GM23338 (cell line): Measurements from ENCODE around the gene PRDM2. TPM values are rescaled to one million over a fixed set of nuclear protein-coding genes. Genes with fewer than 3 reads are reported as not detected.

ENCODE experiments used
- ATAC-seq: fragments of 200-7000 bp; cut with Tn5 transposase; 3 replicates; pipeline ENCODE4 v1.9.1; 2020
- DNase-seq: peaks from one replicate; pipeline ENCODE4 v3.0.0-alpha.2; 2015; ENCODE audit warnings: low spot score
- H2AFZ ChIP-seq: fragments of 200-600 bp; sonication (generic); 2 replicates; pipeline ENCODE4 v1.8.0; 2016; ENCODE audit warnings: antibody characterized with exemption, mild to moderate bottlenecking, moderate library complexity
- H3F3A ChIP-seq: fragments of 200-600 bp; sonication (generic); replicated peaks from 2 replicates; pipeline ENCODE4 v1.8.0; 2017; ENCODE audit warnings: antibody characterized with exemption, mixed run types, low read depth
- H3K27ac ChIP-seq: fragments of 200-600 bp; sonication (generic); 2 replicates; pipeline ENCODE4 v1.6.1; 2016; ENCODE audit warnings: low read depth
- H3K27me3 ChIP-seq: fragments of 200-600 bp; sonication (generic); 2 replicates; pipeline ENCODE4 v1.8.0; 2016; ENCODE audit warnings: mild to moderate bottlenecking, mixed run types, moderate library complexity; ENCODE audit not compliant: insufficient read depth
- H3K36me3 ChIP-seq: fragments of 200-600 bp; sonication (generic); 2 replicates; pipeline ENCODE4 v1.8.0; 2016; ENCODE audit warnings: mild to moderate bottlenecking; ENCODE audit not compliant: insufficient read depth
- H3K4me1 ChIP-seq: fragments of 200-600 bp; sonication (generic); 2 replicates; pipeline ENCODE4 v1.8.0; 2016; ENCODE audit warnings: mild to moderate bottlenecking, moderate library complexity; ENCODE audit not compliant: insufficient read depth
- H3K4me2 ChIP-seq: fragments of 200-600 bp; sonication (generic); 2 replicates; pipeline ENCODE4 v1.7.1; 2017; ENCODE audit warnings: mixed run types
- H3K4me3 ChIP-seq: fragments of 200-600 bp; sonication (generic); 2 replicates; pipeline ENCODE4 v1.6.1; 2016; ENCODE audit warnings: mixed run types
- H3K79me2 ChIP-seq: fragments of 200-600 bp; sonication (generic); replicated peaks from 2 replicates; pipeline ENCODE4 v1.8.0; 2017; ENCODE audit warnings: mild to moderate bottlenecking; ENCODE audit not compliant: insufficient read depth
- H3K9me2 ChIP-seq: fragments of 200-600 bp; sonication (generic); 2 replicates; pipeline ENCODE4 v1.8.0; 2017; ENCODE audit not compliant: insufficient read depth
- H4K20me1 ChIP-seq: fragments of 200-600 bp; sonication (generic); replicated peaks from 2 replicates; pipeline ENCODE4 v1.8.0; 2017; ENCODE audit warnings: mild to moderate bottlenecking; ENCODE audit not compliant: insufficient read depth
- H3K27ac Mint-ChIP-seq: 2 replicates; pipeline ENCODE4 v1.8.0; 2020; ENCODE audit warnings: inconsistent platforms, mild to moderate bottlenecking, moderate library complexity, mixed read lengths
- H3K27me3 Mint-ChIP-seq: 3 replicates; pipeline ENCODE4 v1.8.0; 2022; ENCODE audit warnings: low read depth, mild to moderate bottlenecking, moderate library complexity, mixed read lengths, inconsistent platforms; ENCODE audit not compliant: insufficient read depth, poor library complexity
- H3K36me3 Mint-ChIP-seq: 3 replicates; pipeline ENCODE4 v1.8.0; 2021; ENCODE audit warnings: low read depth, mild to moderate bottlenecking, inconsistent platforms, moderate library complexity, mixed read lengths
- H3K4me1 Mint-ChIP-seq: 3 replicates; pipeline ENCODE4 v1.8.0; 2020; ENCODE audit warnings: mild to moderate bottlenecking, inconsistent platforms, mixed read lengths
- H3K4me3 Mint-ChIP-seq: 3 replicates; pipeline ENCODE4 v1.8.0; 2021; ENCODE audit warnings: moderate library complexity, mild to moderate bottlenecking, inconsistent platforms, mixed read lengths
- H3K9me3 Mint-ChIP-seq: 3 replicates; pipeline ENCODE4 v1.8.0; 2020; ENCODE audit warnings: moderate library complexity, mild to moderate bottlenecking, inconsistent platforms, mixed read lengths
- CREB1 ChIP-seq: fragments of 250-450 bp; sonication (Bioruptor Pico); IDR thresholded peaks from 2 replicates; pipeline ENCODE4 v1.5.0; 2020; ENCODE audit warnings: low read depth, mild to moderate bottlenecking, moderate library complexity
- ETS1 ChIP-seq: IDR thresholded peaks from 2 replicates; pipeline ENCODE4 v1.6.1; 2016; ENCODE audit warnings: antibody characterized with exemption
- EZH2 ChIP-seq: fragments of 200-600 bp; sonication (generic); IDR thresholded peaks from one replicate; pipeline ENCODE4 v1.8.0; 2017; ENCODE audit warnings: antibody characterized with exemption, mild to moderate bottlenecking, low read depth; ENCODE audit not compliant: unreplicated experiment
- EZH2phosphoT487 ChIP-seq: fragments of 200-600 bp; sonication (generic); IDR thresholded peaks from one replicate; pipeline ENCODE4 v1.8.1; 2018; ENCODE audit warnings: antibody characterized with exemption; ENCODE audit not compliant: unreplicated experiment
- JUNB ChIP-seq: IDR thresholded peaks from one replicate; pipeline ENCODE4 v1.6.1; 2016; ENCODE audit warnings: antibody characterized with exemption; ENCODE audit not compliant: unreplicated experiment
- NANOG ChIP-seq: IDR thresholded peaks from 2 replicates; pipeline ENCODE4 v1.6.1; 2016; ENCODE audit warnings: antibody characterized with exemption, borderline replicate concordance
- POLR2AphosphoS5 ChIP-seq: IDR thresholded peaks from 2 replicates; pipeline ENCODE4 v1.6.1; 2016; ENCODE audit warnings: antibody characterized with exemption, low read depth
- STAT1 ChIP-seq: IDR thresholded peaks from one replicate; pipeline ENCODE4 v1.6.1; 2016; ENCODE audit warnings: antibody characterized with exemption; ENCODE audit not compliant: unreplicated experiment
- ZNF114 ChIP-seq: fragments of 250-450 bp; sonication (Bioruptor Pico); IDR thresholded peaks from 2 replicates; pipeline ENCODE4 v1.5.0; 2020; ENCODE audit warnings: mild to moderate bottlenecking, moderate library complexity
- ZNF331 ChIP-seq: fragments of 250-450 bp; sonication (Bioruptor Pico); IDR thresholded peaks from 2 replicates; pipeline ENCODE4 v1.5.0; 2020; ENCODE audit warnings: low read depth, mild to moderate bottlenecking, moderate library complexity
- polyA plus RNA-seq: library from polyadenylated mRNA; unstranded; fragments of >200 nt; fragmentation: Nextera tagmentation; extraction: Ambion mirVana; gene quantifications from 2 replicates; pipeline ENCODE4 v1.2.1, GENCODE V29; 2016
- total RNA-seq: library from RNA; depleted of rRNA; stranded (reverse); fragments of >200 nt; shearing (Covaris generic); gene quantifications from 2 replicates; pipeline ENCODE4 v1.2.3, GENCODE V29; 2014
- TF ChIP-seq, protein P1 (sequence below): IDR thresholded peaks from one replicate; pipeline ENCODE4 v1.6.1; 2018; ENCODE audit warnings: antibody characterized with exemption; ENCODE audit not compliant: unreplicated experiment
- TF ChIP-seq, protein P2 (sequence below): fragments of 250-450 bp; sonication (Bioruptor Pico); IDR thresholded peaks from 2 replicates; pipeline ENCODE4 v1.5.0; 2020; ENCODE audit warnings: mild to moderate bottlenecking, moderate library complexity
- TF ChIP-seq, protein P3 (sequence below), 2 experiments: fragments of 200-600 bp in 1 of 2; sonication (generic) in 1 of 2; conservative IDR thresholded peaks; 2 replicates each; pipeline versions ENCODE4 v1.5.1 to v1.6.1; 2016 to 2017; ENCODE audit warnings: antibody characterized with exemption in 2 of 2, low read depth in 2 of 2, mild to moderate bottlenecking in 2 of 2, moderate library complexity in 1 of 2

The PRDM2 gene
- total and polyA plus RNA-seq, 2 experiments from 2014 or later: 11.6 to 28.3 TPM

DNA sequence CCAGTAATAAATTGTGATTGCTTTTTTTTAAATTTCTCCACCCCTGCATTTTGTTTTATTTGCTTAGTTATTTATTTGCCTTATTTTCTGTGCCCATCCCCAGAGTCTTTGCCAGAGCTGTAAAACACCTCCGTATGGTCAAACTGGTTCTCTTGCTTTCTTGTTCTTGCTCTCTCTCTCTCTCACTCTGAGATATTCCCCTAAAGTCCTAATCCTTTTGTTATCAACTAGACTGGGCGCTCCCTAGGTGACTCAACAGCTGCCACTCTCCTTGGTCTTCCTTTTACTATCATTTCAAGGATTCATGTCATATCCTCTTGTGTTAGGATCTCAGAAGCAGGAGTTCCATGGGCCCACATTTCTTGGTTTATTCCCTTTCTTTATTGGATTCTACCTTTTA lies 160.0 kb downstream of the PRDM2 start:
- DNase-seq: no peak

More for the DNA sequence above, 160.0 kb downstream of the PRDM2 start:
- H2AFZ ChIP-seq: no peak overlapping the region
- no peaks in the 10 kb centered on the region for H4K20me1 ChIP-seq
- peaks cover 10% of the 10 kb centered on the region for H3K36me3 Mint-ChIP-seq
- H3K27me3 ChIP-seq: no peaks in the 10 kb centered on the region
- H3K36me3 ChIP-seq: no peaks in the 10 kb centered on the region; the same call in 1 of the 2 replicates
- peaks cover 33% of the 10 kb centered on the region for H3K9me3 Mint-ChIP-seq
- H3K4me1 ChIP-seq: no peaks in the 10 kb centered on the region
- no peaks in the 10 kb centered on the region for H3F3A ChIP-seq
- no peak overlapping the region for H3K4me3 Mint-ChIP-seq
- no peak for ATAC-seq
- TF ChIP-seq EZH2phosphoT487 (no peak), NANOG (no peak), EZH2 (no peak), POLR2AphosphoS5 (no peak), ETS1 (no peak), STAT1 (no peak), JUNB (no peak), ZNF114 (CRISPR knock-in tag) (no peak), CREB1 (CRISPR knock-in tag) (no peak), ZNF331 (CRISPR knock-in tag) (no peak)
- TF ChIP-seq, protein P1, sequence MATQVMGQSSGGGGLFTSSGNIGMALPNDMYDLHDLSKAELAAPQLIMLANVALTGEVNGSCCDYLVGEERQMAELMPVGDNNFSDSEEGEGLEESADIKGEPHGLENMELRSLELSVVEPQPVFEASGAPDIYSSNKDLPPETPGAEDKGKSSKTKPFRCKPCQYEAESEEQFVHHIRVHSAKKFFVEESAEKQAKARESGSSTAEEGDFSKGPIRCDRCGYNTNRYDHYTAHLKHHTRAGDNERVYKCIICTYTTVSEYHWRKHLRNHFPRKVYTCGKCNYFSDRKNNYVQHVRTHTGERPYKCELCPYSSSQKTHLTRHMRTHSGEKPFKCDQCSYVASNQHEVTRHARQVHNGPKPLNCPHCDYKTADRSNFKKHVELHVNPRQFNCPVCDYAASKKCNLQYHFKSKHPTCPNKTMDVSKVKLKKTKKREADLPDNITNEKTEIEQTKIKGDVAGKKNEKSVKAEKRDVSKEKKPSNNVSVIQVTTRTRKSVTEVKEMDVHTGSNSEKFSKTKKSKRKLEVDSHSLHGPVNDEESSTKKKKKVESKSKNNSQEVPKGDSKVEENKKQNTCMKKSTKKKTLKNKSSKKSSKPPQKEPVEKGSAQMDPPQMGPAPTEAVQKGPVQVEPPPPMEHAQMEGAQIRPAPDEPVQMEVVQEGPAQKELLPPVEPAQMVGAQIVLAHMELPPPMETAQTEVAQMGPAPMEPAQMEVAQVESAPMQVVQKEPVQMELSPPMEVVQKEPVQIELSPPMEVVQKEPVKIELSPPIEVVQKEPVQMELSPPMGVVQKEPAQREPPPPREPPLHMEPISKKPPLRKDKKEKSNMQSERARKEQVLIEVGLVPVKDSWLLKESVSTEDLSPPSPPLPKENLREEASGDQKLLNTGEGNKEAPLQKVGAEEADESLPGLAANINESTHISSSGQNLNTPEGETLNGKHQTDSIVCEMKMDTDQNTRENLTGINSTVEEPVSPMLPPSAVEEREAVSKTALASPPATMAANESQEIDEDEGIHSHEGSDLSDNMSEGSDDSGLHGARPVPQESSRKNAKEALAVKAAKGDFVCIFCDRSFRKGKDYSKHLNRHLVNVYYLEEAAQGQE: no peak
- TF ChIP-seq, protein P2, sequence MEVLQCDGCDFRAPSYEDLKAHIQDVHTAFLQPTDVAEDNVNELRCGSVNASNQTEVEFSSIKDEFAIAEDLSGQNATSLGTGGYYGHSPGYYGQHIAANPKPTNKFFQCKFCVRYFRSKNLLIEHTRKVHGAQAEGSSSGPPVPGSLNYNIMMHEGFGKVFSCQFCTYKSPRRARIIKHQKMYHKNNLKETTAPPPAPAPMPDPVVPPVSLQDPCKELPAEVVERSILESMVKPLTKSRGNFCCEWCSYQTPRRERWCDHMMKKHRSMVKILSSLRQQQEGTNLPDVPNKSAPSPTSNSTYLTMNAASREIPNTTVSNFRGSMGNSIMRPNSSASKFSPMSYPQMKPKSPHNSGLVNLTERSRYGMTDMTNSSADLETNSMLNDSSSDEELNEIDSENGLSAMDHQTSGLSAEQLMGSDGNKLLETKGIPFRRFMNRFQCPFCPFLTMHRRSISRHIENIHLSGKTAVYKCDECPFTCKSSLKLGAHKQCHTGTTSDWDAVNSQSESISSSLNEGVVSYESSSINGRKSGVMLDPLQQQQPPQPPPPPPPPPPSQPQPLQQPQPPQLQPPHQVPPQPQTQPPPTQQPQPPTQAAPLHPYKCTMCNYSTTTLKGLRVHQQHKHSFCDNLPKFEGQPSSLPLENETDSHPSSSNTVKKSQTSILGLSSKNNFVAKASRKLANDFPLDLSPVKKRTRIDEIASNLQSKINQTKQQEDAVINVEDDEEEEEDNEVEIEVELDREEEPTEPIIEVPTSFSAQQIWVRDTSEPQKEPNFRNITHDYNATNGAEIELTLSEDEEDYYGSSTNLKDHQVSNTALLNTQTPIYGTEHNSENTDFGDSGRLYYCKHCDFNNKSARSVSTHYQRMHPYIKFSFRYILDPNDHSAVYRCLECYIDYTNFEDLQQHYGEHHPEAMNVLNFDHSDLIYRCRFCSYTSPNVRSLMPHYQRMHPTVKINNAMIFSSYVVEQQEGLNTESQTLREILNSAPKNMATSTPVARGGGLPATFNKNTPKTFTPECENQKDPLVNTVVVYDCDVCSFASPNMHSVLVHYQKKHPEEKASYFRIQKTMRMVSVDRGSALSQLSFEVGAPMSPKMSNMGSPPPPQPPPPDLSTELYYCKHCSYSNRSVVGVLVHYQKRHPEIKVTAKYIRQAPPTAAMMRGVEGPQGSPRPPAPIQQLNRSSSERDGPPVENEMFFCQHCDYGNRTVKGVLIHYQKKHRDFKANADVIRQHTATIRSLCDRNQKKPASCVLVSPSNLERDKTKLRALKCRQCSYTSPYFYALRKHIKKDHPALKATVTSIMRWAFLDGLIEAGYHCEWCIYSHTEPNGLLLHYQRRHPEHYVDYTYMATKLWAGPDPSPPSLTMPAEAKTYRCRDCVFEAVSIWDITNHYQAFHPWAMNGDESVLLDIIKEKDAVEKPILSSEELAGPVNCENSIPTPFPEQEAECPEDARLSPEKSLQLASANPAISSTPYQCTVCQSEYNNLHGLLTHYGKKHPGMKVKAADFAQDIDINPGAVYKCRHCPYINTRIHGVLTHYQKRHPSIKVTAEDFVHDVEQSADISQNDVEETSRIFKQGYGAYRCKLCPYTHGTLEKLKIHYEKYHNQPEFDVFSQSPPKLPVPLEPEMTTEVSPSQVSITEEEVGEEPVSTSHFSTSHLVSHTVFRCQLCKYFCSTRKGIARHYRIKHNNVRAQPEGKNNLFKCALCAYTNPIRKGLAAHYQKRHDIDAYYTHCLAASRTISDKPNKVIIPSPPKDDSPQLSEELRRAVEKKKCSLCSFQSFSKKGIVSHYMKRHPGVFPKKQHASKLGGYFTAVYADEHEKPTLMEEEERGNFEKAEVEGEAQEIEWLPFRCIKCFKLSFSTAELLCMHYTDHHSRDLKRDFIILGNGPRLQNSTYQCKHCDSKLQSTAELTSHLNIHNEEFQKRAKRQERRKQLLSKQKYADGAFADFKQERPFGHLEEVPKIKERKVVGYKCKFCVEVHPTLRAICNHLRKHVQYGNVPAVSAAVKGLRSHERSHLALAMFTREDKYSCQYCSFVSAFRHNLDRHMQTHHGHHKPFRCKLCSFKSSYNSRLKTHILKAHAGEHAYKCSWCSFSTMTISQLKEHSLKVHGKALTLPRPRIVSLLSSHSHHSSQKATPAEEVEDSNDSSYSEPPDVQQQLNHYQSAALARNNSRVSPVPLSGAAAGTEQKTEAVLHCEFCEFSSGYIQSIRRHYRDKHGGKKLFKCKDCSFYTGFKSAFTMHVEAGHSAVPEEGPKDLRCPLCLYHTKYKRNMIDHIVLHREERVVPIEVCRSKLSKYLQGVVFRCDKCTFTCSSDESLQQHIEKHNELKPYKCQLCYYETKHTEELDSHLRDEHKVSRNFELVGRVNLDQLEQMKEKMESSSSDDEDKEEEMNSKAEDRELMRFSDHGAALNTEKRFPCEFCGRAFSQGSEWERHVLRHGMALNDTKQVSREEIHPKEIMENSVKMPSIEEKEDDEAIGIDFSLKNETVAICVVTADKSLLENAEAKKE (CRISPR knock-in tag): no peak
- TF ChIP-seq, protein P3, sequence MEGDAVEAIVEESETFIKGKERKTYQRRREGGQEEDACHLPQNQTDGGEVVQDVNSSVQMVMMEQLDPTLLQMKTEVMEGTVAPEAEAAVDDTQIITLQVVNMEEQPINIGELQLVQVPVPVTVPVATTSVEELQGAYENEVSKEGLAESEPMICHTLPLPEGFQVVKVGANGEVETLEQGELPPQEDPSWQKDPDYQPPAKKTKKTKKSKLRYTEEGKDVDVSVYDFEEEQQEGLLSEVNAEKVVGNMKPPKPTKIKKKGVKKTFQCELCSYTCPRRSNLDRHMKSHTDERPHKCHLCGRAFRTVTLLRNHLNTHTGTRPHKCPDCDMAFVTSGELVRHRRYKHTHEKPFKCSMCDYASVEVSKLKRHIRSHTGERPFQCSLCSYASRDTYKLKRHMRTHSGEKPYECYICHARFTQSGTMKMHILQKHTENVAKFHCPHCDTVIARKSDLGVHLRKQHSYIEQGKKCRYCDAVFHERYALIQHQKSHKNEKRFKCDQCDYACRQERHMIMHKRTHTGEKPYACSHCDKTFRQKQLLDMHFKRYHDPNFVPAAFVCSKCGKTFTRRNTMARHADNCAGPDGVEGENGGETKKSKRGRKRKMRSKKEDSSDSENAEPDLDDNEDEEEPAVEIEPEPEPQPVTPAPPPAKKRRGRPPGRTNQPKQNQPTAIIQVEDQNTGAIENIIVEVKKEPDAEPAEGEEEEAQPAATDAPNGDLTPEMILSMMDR (conservative IDR thresholded peaks at IDR 0.05; ENCODE audit: low read depth in 2 of 2): no peak
- H3K9me2 ChIP-seq: 0 out of 2 replicates have a peak, but pooled peaks cover 4% of the 10 kb centered on the region
- H3K27me3 Mint-ChIP-seq: peaks cover 2% of the 10 kb centered on the region
- no peak overlapping the region for H3K27ac Mint-ChIP-seq
- no peak overlapping the region for H3K4me2 ChIP-seq
- H3K4me1 Mint-ChIP-seq: no peaks in the 10 kb centered on the region
- H3K27ac ChIP-seq: no peak overlapping the region
- H3K4me3 ChIP-seq: no peak overlapping the region
- no peaks in the 10 kb centered on the region for H3K79me2 ChIP-seq
